Measurements from ENCODE around the gene NOS1AP.

The NOS1AP gene

GRCh38 chr1:162359523-162360236 lies 290.2 kb downstream of the NOS1AP start:
- DNase-seq (ENCODE audit: insufficient read length), result no peak
- no peak for FAIRE-seq
- TF ChIP-seq POLR2A (IDR thresholded peaks at IDR 0.05; ENCODE audit: low read depth, low read length) (no peak), TAF1 (IDR thresholded peaks at IDR 0.05; ENCODE audit: borderline replicate concordance, low read depth, low read length) (no peak), POLR2AphosphoS5 (IDR thresholded peaks at IDR 0.05; ENCODE audit: low read depth, low read length) (no peak)

DNA sequence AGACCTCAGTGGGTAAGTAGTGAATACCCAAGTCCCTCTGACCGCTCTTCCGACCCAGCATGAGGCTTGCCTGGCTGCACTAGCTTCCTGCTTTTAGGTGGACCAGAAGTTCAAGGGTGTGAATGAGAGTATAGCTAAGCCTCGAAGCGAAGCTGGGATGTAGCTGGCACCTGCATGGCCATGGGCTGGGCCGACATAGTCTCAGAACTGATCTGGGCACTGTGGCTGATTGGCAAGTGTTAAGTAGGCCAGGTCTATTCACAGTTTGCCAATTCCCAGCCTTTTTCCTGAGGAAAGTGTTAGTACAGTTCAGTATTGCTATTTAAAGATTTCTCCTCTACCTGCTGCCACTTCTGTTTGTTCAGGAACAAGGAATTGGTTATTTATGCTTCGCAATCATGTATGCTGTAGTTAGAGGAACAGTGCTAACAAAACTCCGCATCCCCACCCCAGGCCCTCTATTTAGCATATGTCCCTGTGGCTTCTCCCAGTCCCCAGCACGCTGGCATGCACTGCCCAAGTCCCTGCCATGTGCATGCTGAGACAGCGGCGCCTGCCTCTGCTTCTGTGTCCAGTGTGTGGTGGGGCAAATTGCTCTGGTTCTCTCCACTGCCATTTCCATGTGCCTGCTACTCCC lies 290.9 kb downstream of the NOS1AP start:
- no peak for TF ChIP-seq TAF1 (IDR thresholded peaks at IDR 0.05; ENCODE audit: borderline replicate concordance, low read depth, low read length)
- TF ChIP-seq POLR2A (IDR thresholded peaks at IDR 0.05; ENCODE audit: low read depth, low read length), result no peak
- no peak for TF ChIP-seq POLR2AphosphoS5 (IDR thresholded peaks at IDR 0.05; ENCODE audit: low read depth, low read length)
- DNase-seq (ENCODE audit: insufficient read length), result no peak
- no peak for FAIRE-seq

- TF ChIP-seq POLR2AphosphoS5 (IDR thresholded peaks at IDR 0.05; ENCODE audit: low read depth, low read length) (no peak), TAF1 (IDR thresholded peaks at IDR 0.05; ENCODE audit: borderline replicate concordance, low read depth, low read length) (no peak), POLR2A (IDR thresholded peaks at IDR 0.05; ENCODE audit: low read depth, low read length) (no peak)
- DNase-seq (ENCODE audit: insufficient read length) (no peak), FAIRE-seq (no peak)
Observed at GRCh38 chr1:162360874-162361260, 291.4 kb downstream of the NOS1AP start.

GRCh38 chr1:162361349-162361748 lies 291.9 kb downstream of the NOS1AP start:
- TF ChIP-seq POLR2AphosphoS5 (IDR thresholded peaks at IDR 0.05; ENCODE audit: low read depth, low read length) (no peak), TAF1 (IDR thresholded peaks at IDR 0.05; ENCODE audit: borderline replicate concordance, low read depth, low read length) (no peak), POLR2A (IDR thresholded peaks at IDR 0.05; ENCODE audit: low read depth, low read length) (no peak)
- FAIRE-seq (no peak), DNase-seq (ENCODE audit: insufficient read length) (no peak)

DNA sequence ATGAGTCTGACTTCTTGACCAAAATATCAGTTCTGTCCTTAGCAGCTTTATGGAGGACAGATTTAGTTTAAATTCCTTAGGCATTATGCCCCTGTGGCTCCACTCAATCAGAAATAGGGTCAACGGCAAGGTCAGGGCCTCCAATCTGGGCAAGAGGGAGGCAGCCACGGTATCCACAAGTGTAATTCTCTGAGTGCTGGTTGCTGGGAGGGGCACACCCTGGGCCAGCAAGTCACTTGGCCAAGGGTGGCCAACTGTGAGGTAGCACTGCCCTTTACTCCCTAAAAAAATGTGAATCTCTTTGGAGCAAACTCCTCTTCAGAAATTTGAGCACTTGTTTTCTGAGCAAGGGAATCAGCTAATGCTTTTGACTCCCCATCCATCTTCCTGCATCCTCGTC lies 294.3 kb downstream of the NOS1AP start:
- DNase-seq (ENCODE audit: insufficient read length) (no peak), FAIRE-seq (no peak)
- TF ChIP-seq POLR2AphosphoS5 (IDR thresholded peaks at IDR 0.05; ENCODE audit: low read depth, low read length) (no peak), TAF1 (IDR thresholded peaks at IDR 0.05; ENCODE audit: borderline replicate concordance, low read depth, low read length) (no peak), POLR2A (IDR thresholded peaks at IDR 0.05; ENCODE audit: low read depth, low read length) (no peak)

- FAIRE-seq (no peak), DNase-seq (ENCODE audit: insufficient read length) (no peak)
- TF ChIP-seq POLR2AphosphoS5 (IDR thresholded peaks at IDR 0.05; ENCODE audit: low read depth, low read length), result no peak
- TF ChIP-seq POLR2A (IDR thresholded peaks at IDR 0.05; ENCODE audit: low read depth, low read length), result no peak
- no peak for TF ChIP-seq TAF1 (IDR thresholded peaks at IDR 0.05; ENCODE audit: borderline replicate concordance, low read depth, low read length)
Observed at GRCh38 chr1:162364498-162364897, 295.0 kb downstream of the NOS1AP start.

- TF ChIP-seq TAF1 (IDR thresholded peaks at IDR 0.05; ENCODE audit: borderline replicate concordance, low read depth, low read length) (no peak), POLR2A (IDR thresholded peaks at IDR 0.05; ENCODE audit: low read depth, low read length) (no peak), POLR2AphosphoS5 (IDR thresholded peaks at IDR 0.05; ENCODE audit: low read depth, low read length) (no peak)
- DNase-seq (ENCODE audit: insufficient read length) (no peak), FAIRE-seq (no peak)
Observed at GRCh38 chr1:162365284-162366020, 296.0 kb downstream of the NOS1AP start.

- no peak for FAIRE-seq
- TF ChIP-seq TAF1 (IDR thresholded peaks at IDR 0.05; ENCODE audit: borderline replicate concordance, low read depth, low read length), result no peak
- TF ChIP-seq POLR2AphosphoS5 (IDR thresholded peaks at IDR 0.05; ENCODE audit: low read depth, low read length), result no peak
- TF ChIP-seq POLR2A (IDR thresholded peaks at IDR 0.05; ENCODE audit: low read depth, low read length), result no peak
- no peak for DNase-seq (ENCODE audit: insufficient read length)
Observed at GRCh38 chr1:162366149-162366548, 296.7 kb downstream of the NOS1AP start.

DNA sequence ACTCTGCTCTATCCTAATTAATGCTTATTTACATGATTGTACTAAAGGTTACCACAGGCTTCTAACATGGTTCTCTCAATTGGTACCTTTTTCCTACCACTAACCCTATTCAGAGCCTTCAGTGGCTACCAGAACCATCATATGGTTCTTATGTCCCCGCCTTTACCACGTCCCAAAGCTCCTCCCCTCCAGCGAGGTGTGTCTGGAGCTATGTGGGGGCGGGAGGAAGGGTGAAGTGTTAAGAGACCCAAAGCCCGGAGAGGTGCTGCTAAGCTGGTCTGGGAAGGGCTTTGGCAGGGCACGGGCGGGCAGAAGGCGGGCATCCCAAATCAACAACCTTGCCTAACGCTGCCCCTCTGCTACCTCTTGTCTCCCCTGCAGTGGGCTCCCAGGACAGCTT lies 297.2 kb downstream of the NOS1AP start:
- FAIRE-seq (no peak), DNase-seq (ENCODE audit: insufficient read length) (no peak)
- no peak for TF ChIP-seq POLR2AphosphoS5 (IDR thresholded peaks at IDR 0.05; ENCODE audit: low read depth, low read length)
- TF ChIP-seq TAF1 (IDR thresholded peaks at IDR 0.05; ENCODE audit: borderline replicate concordance, low read depth, low read length), result no peak
- no peak for TF ChIP-seq POLR2A (IDR thresholded peaks at IDR 0.05; ENCODE audit: low read depth, low read length)

DNA sequence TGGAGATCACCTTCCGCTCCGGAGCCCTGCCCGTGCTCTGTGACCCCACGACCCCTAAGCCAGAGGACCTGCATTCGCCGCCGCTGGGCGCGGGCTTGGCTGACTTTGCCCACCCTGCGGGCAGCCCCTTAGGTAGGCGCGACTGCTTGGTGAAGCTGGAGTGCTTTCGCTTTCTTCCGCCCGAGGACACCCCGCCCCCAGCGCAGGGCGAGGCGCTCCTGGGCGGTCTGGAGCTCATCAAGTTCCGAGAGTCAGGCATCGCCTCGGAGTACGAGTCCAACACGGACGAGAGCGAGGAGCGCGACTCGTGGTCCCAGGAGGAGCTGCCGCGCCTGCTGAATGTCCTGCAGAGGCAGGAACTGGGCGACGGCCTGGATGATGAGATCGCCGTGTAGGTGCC lies 297.6 kb downstream of the NOS1AP start:
- TF ChIP-seq POLR2A (IDR thresholded peaks at IDR 0.05; ENCODE audit: low read depth, low read length) (no peak), POLR2AphosphoS5 (IDR thresholded peaks at IDR 0.05; ENCODE audit: low read depth, low read length) (no peak), TAF1 (IDR thresholded peaks at IDR 0.05; ENCODE audit: borderline replicate concordance, low read depth, low read length) (no peak)
- DNase-seq (ENCODE audit: insufficient read length) (no peak), FAIRE-seq (no peak)

DNA sequence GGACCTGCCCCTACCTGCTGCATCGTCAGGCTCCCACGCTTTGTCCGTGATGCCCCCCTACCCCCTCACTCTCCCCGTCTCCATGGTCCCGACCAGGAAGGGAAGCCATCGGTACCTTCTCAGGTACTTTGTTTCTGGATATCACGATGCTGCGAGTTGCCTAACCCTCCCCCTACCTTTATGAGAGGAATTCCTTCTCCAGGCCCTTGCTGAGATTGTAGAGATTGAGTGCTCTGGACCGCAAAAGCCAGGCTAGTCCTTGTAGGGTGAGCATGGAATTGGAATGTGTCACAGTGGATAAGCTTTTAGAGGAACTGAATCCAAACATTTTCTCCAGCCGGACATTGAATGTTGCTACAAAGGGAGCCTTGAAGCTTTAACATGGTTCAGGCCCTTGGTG lies 298.3 kb downstream of the NOS1AP start:
- FAIRE-seq (no peak), DNase-seq (ENCODE audit: insufficient read length) (no peak)
- no peak for TF ChIP-seq POLR2A (IDR thresholded peaks at IDR 0.05; ENCODE audit: low read depth, low read length)
- TF ChIP-seq TAF1 (IDR thresholded peaks at IDR 0.05; ENCODE audit: borderline replicate concordance, low read depth, low read length), result no peak
- TF ChIP-seq POLR2AphosphoS5 (IDR thresholded peaks at IDR 0.05; ENCODE audit: low read depth, low read length), result no peak
